ENCODE data around the gene SF3B6.
"Not testable (repeated sequence)": the region's sequence is repeated elsewhere in the genome, so short reads cannot be mapped to it uniquely, and the experiment has no call there.

- not testable (repeated sequence) for TF ChIP-seq CTCF (conservative IDR thresholded peaks at IDR 0.05; ENCODE audit: low read length); EZH2phosphoT487 (IDR thresholded peaks at IDR 0.05; ENCODE audit: borderline replicate concordance)
These were observed 19.1 kb upstream of the SF3B6 start for GRCh38 chr2:24095171-24095677.
